Breast epithelium (tissue), 3 donors: ENCODE data around the gene OGA.

Source experiments
- CTCF ChIP-seq, 3 donors: fragments of 450-650 bp; IDR thresholded peaks; one replicate each; pipeline ENCODE4 v1.5.1; 2016 to 2017; ENCODE audit warnings: antibody characterized with exemption in 3 of 3, mild to moderate bottlenecking in 3 of 3, moderate library complexity in 3 of 3
- POLR2A ChIP-seq: fragments of 450-650 bp; IDR thresholded peaks from one replicate; pipeline ENCODE4 v1.6.1; 2016; ENCODE audit warnings: antibody characterized with exemption, mild to moderate bottlenecking, moderate library complexity
- POLR2AphosphoS5 ChIP-seq, 3 donors: sonication (generic); formaldehyde crosslinking; IDR thresholded peaks; one replicate each; pipeline ENCODE4 v1.6.1; 2017; ENCODE audit warnings: antibody characterized with exemption in 3 of 3

GRCh38 chr10:101766753-101767599 lies 51.3 kb downstream of the OGA start:
- no peak for TF ChIP-seq POLR2A
- TF ChIP-seq CTCF (IDR thresholded peaks at IDR 0.05), result no peak
- no peak for TF ChIP-seq POLR2AphosphoS5 (IDR thresholded peaks at IDR 0.05)
